ENCODE measurements around the gene CRYBG1.

CRYBG1 gene

GRCh38 chr6:106561686-106562405, 201.3 kb downstream of the CRYBG1 start:
- no peak for DNase-seq (ENCODE audit: low spot score)
- in situ Hi-C loops (cut with MboI; ENCODE audit: low sequenced_read_pairs, unreplicated experiment), result loop anchor here (25.0 kb wide), 1 partner anchor 425 kb away; no protein-coding TSS in a partner anchor
- no peak for TF ChIP-seq CTCF (IDR thresholded peaks at IDR 0.05; ENCODE audit: borderline replicate concordance, control extremely low read depth, extremely low read depth, insufficient read depth, missing control alignments)

DNA sequence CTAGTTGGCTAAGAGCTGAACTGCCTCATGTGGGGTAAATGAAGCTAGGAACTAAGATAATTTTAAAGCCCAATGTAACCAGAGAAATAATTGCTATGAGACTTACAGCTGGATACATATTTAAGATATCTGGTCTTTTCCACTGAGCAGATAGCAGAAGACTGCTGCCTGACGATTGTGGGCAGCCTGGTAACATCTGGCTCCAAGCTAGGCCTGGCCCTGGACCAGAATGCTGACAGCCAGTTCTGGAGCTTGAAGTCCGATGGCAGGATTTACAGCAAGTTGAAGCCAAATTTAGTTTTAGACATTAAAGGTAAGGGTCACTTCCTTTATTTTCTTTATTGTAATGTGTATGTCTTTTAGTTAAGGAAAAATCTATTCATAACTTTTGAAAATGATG, 203.1 kb downstream of the CRYBG1 start:
- in situ Hi-C loops (cut with MboI; ENCODE audit: low sequenced_read_pairs, unreplicated experiment), result loop anchor here (25.0 kb wide), 1 partner anchor 424 kb away; no protein-coding TSS in a partner anchor
- DNase-seq (ENCODE audit: low spot score), result no peak
- no peak for TF ChIP-seq CTCF (IDR thresholded peaks at IDR 0.05; ENCODE audit: borderline replicate concordance, control extremely low read depth, extremely low read depth, insufficient read depth, missing control alignments)

DNA sequence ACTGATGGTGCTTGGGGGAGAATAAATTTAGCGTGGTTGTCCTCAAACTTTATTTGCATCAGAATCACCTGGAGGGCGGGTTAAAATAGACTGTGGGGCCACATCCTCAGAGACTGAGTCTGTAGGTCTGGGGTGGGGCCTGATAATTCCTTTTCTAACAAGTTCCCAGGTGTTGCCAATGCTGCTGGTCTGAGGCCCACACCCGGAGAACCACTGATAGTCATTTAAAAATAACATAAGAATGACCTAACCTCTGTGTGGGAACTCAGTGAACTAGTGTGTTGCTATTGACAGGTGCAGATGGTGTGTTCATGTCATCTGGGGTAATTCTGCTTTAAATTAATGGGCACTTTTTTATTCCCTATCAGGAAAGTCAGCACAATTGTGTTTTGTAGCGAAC, 204.0 kb downstream of the CRYBG1 start:
- in situ Hi-C loops (cut with MboI; ENCODE audit: low sequenced_read_pairs, unreplicated experiment), result loop anchor here (25.0 kb wide), 1 partner anchor 423 kb away; no protein-coding TSS in a partner anchor
- no peak for TF ChIP-seq CTCF (IDR thresholded peaks at IDR 0.05; ENCODE audit: borderline replicate concordance, control extremely low read depth, extremely low read depth, insufficient read depth, missing control alignments)
- DNase-seq (ENCODE audit: low spot score), result no peak

DNA sequence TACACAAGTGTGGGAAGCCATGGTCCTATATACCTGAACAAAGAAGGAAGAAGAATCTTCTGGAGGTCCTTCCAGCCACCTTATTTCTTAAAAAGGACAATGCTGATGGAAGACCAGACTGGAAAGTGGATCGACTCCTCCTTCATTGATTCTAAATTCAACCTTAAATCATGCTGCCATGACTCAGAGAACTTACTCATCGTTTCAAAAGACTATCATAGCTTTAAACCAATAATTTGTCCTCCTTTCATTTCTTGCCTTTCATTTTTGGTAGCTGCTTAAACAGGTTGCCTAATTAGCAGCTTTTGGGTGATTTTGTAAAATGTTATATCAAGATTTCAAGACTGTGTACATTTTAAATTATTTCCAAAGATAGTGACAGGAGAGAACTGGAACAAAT, 208.0 kb downstream of the CRYBG1 start:
- in situ Hi-C loops (cut with MboI; ENCODE audit: low sequenced_read_pairs, unreplicated experiment), result loop anchor here (5.0 to 25.0 kb wide), 2 partner anchors 121 to 419 kb away; no protein-coding TSS in a partner anchor
- no peak for DNase-seq (ENCODE audit: low spot score)
- TF ChIP-seq CTCF (IDR thresholded peaks at IDR 0.05; ENCODE audit: borderline replicate concordance, control extremely low read depth, extremely low read depth, insufficient read depth, missing control alignments), result no peak

DNA sequence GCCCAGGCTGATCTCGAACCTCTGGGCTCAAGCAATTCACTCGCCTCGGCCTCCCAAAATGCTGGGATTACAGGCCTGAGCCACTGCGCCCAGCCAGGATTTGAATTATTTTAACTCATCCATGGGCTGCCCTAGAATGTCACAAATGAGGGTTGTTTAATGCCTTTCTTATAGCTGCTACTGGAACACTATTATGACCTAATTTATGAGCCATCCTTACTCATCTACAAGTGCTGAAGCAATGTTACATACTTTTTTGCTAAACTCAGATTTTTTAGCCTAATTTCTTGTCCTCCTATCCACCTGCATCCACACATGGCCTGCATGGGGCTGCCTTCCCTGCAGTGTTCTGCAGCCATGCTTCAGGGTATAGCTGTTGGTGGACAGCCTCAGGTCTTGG, 208.9 kb downstream of the CRYBG1 start:
- in situ Hi-C loops (cut with MboI; ENCODE audit: low sequenced_read_pairs, unreplicated experiment), result loop anchor here (5.0 to 25.0 kb wide), 2 partner anchors 122 to 418 kb away; no protein-coding TSS in a partner anchor
- no peak for TF ChIP-seq CTCF (IDR thresholded peaks at IDR 0.05; ENCODE audit: borderline replicate concordance, control extremely low read depth, extremely low read depth, insufficient read depth, missing control alignments)
- no peak for DNase-seq (ENCODE audit: low spot score)

- in situ Hi-C loops (cut with MboI; ENCODE audit: low sequenced_read_pairs, unreplicated experiment), result loop anchor here (10.0 to 25.0 kb wide), 2 partner anchors 238 to 415 kb away; no protein-coding TSS in a partner anchor
- no peak for DNase-seq (ENCODE audit: low spot score)
- no peak for TF ChIP-seq CTCF (IDR thresholded peaks at IDR 0.05; ENCODE audit: borderline replicate concordance, control extremely low read depth, extremely low read depth, insufficient read depth, missing control alignments)
Measured at GRCh38 chr6:106572436-106572835, 211.9 kb downstream of the CRYBG1 start.

All from GM13976 (cell line).